Cardiac fibroblast (primary cell): ENCODE measurements around the gene LCE3A.

Experiments
- DNase-seq, 2 donors: peaks; one replicate each; pipeline versions ENCODE4 v3.0.0 to v3.0.0-alpha.2; 2010; ENCODE audit warnings: low read depth in 2 of 2
- H3K4me3 ChIP-seq, 2 donors: replicated peaks in 1 of 2; 1 replicate in 1 of 2; 2 replicates in 1 of 2; pipeline ENCODE4 v1.5.1; 2011; ENCODE audit warnings: low read depth in 2 of 2, low read length in 2 of 2, mild to moderate bottlenecking in 2 of 2, moderate library complexity in 1 of 2
- TF ChIP-seq, protein P1 (sequence below): IDR thresholded peaks from one replicate; pipeline ENCODE4 v1.5.1; 2011; ENCODE audit warnings: low read depth, mild to moderate bottlenecking, low read length, inconsistent platforms

Gene LCE3A

GRCh38 chr1:152623203-152623844, 421 bp upstream of the LCE3A start:
- no peak for DNase-seq
- TF ChIP-seq, protein P1, sequence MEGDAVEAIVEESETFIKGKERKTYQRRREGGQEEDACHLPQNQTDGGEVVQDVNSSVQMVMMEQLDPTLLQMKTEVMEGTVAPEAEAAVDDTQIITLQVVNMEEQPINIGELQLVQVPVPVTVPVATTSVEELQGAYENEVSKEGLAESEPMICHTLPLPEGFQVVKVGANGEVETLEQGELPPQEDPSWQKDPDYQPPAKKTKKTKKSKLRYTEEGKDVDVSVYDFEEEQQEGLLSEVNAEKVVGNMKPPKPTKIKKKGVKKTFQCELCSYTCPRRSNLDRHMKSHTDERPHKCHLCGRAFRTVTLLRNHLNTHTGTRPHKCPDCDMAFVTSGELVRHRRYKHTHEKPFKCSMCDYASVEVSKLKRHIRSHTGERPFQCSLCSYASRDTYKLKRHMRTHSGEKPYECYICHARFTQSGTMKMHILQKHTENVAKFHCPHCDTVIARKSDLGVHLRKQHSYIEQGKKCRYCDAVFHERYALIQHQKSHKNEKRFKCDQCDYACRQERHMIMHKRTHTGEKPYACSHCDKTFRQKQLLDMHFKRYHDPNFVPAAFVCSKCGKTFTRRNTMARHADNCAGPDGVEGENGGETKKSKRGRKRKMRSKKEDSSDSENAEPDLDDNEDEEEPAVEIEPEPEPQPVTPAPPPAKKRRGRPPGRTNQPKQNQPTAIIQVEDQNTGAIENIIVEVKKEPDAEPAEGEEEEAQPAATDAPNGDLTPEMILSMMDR = no peak
- no peak overlapping the region for H3K4me3 ChIP-seq

- no peak for DNase-seq
- TF ChIP-seq, protein P1 = no peak
- no peak overlapping the region for H3K4me3 ChIP-seq
These were observed 910 bp downstream of the LCE3A start for GRCh38 chr1:152621993-152622392.

DNA sequence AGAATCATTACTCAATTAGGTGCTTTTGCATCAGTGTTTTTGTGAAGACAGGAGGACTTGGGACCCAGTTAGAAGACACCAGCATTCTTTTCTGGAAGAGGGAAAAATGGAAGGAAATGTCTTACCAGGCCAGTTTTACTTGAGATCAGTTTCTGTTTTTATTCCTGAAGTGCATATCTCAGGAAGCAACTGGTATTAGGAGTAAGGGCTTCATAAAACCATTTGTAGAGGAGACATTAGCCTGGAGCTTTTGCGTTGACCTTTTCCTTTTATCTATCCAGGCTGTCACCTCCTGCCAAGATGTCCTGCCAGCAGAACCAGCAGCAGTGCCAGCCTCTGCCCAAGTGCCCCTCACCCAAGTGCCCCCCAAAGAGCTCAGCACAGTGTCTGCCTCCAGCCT, 9.4 kb downstream of the LCE3A start, which contains the start of gene LCE3B:
LCE3B (plus strand) TSS at position 301 of the 400 bp plus-strand sequence; CDS start at position 301, 0 bp downstream.
- DNase-seq = no peak
- TF ChIP-seq, protein P1 = no peak
- H3K4me3 ChIP-seq = no peak within 1 kb of the TSS

DNA sequence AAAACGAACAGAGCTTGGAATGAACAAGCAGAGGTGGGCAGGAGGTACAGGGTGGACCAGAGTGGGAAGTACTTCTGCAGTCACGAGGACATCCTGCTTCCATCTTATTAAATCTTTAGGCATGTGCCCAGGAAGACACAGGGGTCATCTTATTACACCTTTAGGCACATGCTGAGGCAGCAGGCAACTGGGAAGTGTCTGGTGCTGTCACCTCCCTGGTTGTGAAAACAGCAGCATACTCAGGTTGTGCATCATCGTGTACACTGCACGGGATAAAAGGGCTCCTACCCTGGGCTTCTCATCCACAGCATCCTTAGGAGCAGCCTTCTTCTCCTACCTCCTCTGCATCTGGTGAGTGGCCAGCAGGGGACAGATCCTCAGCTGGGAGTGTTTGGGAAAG, 23.0 kb downstream of the LCE3A start, which contains the start of gene LCE3C:
LCE3C (plus strand) TSS at position 301 of the 400 bp plus-strand sequence. CDS start 498 bp downstream, outside the sequence.
- no peak for DNase-seq
- TF ChIP-seq, protein P1 = no peak

GRCh38 chr1:152596986-152597385, 25.9 kb downstream of the LCE3A start:
- H3K4me3 ChIP-seq = no peak overlapping the region

More for the DNA sequence above, 23.0 kb downstream of the LCE3A start, which contains the start of gene LCE3C:
- H3K4me3 ChIP-seq = no peak within 1 kb of the TSS

DNA sequence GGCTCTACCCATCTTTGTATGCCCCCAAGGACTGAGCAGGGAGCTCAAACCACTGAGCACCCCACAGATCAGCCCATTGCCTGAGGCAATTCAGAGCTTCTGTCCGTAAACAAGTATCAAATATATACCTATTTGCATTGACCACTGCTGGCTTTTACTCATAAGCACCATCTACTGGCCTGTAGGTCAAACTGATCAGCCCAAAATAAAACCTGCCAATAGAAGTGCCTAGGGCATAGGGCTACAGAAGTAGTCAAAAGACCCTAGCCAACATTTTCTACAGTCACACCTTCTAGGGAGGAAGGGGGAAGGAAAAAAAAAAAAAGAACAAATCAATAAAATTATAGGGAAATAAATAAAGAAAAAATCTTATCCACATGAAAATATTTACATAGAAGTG, 37.3 kb downstream of the LCE3A start:
- TF ChIP-seq, protein P1 = no peak
- no peak overlapping the region for H3K4me3 ChIP-seq
- no peak for DNase-seq

More at GRCh38 chr1:152596986-152597385, 25.9 kb downstream of the LCE3A start:
- TF ChIP-seq, protein P1 = no peak
- DNase-seq = no peak
